Measurements from ENCODE around the gene UCHL1. TPM values are rescaled to one million over a fixed set of nuclear protein-coding genes. Genes with fewer than 3 reads are reported as not detected.
A peak's percentile ranks its signal among the peaks of the same experiment; 100 is the strongest.
"Not testable (repeated sequence)": the region's sequence is repeated elsewhere in the genome, so short reads cannot be mapped to it uniquely, and the experiment has no call there.

The UCHL1 gene
- total RNA-seq, 1 donor from 2014 or later, result 997 TPM

DNA sequence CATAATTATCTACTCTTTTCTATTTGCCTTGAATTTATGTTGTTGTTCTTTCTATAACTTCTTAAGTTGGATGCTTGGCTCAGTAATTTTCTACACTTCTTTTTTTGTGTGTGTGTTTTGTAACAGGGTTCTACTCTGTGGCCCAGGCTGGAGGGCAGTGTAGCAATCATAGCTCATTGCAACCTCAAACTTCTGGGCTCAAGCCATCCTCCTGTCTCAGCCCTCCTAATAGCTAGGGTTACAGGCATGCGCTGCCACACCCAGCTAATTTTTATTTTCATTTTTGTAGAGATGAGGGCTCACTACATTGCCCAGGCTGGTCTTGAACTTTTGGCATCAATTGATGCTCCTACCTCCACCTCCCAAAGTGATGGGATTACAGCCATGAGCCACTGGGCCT, 20.7 kb upstream of the UCHL1 start:
- no peak for DNase-seq (ENCODE audit: extremely low read depth, low read depth, low spot score)

DNA sequence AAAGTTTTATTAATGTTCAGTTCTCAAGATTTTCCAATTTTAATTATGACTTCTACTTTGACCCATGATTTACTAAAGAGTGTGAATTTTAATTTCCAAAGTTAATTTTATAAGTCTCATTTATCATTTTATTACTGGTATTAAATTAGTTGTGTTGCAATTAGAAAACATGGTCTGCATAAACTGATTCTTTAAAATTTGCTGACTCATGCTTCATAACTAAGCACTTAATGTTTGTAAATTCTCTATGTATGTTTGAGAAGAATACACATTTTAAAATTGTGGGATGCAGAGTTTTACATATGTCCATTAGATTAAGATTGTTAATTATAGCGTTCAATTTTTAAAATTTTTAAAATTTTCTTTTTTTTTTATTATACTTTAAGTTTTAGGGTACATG, 20.2 kb upstream of the UCHL1 start:
- no peak for DNase-seq (ENCODE audit: extremely low read depth, low read depth, low spot score)

DNA sequence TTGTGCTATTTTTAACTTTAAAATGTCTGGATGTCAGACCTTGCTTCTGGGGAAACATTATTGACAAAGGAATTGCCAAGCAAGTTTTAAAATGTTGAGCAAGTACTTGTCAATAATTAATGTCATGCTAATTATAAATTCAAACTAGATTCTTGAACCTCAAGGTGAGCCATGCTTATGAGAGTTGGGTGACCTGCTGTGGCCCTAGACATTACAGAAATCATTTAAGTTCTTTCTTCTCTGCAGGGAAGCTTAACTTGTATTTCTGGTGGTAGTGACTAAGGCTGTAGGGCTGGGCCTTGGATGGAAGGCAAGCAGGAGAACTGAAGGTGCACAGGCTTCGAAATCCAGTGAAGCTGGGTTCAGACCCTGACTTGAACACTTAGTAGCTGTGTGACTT, 14.8 kb upstream of the UCHL1 start:
- DNase-seq (ENCODE audit: extremely low read depth, low read depth, low spot score), result no peak

DNA sequence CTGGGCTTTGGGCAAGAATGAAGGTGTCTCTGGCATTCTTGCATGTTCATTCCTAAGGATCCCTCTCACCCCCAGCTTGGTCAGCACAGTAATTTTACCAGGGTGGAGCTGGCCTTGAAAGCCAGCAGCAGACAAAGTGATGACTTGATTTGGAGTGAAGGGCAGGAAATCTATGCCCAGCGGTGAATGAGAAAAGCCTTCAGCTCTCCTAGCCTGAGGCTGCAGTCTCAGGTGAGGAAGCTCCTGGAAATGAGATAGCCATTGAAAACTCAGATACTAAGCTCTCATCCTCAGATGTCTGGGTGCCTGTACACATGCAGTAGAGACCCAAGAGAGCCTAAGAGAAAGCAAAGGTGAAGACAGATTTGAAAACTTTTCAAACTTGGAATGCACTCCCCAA, 10.7 kb upstream of the UCHL1 start:
- DNase-seq (ENCODE audit: extremely low read depth, low read depth, low spot score), result no peak

DNA sequence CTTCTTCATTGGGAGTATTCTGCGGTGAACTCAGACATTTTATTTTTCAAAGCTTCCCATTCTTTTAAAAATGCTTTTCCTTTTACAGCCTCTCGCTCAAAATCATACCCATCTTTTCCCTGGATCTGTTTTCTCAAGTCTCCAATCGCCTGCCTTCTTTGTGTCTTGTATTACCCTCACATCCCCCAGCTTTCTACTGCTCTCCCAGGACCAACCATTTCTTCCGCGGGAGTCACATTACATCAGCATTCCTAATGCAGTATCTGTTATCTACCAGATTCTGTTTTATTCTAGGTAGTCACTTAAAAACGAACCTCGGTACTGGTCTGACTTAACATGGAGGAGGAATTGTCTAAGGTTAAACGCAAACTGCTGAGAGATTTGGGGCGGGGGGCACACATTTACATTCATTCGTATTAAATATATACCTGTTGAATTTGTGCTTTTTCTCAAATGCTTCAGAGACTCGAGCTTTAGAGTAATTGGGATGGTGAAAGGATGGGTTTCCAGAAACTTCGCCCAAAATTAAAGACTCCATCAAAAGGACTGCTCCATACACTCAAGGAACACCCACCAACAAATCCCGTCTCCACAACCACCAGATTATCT, 493 bp upstream of the UCHL1 start:
- no peak for DNase-seq (ENCODE audit: extremely low read depth, low read depth, low spot score)

DNA sequence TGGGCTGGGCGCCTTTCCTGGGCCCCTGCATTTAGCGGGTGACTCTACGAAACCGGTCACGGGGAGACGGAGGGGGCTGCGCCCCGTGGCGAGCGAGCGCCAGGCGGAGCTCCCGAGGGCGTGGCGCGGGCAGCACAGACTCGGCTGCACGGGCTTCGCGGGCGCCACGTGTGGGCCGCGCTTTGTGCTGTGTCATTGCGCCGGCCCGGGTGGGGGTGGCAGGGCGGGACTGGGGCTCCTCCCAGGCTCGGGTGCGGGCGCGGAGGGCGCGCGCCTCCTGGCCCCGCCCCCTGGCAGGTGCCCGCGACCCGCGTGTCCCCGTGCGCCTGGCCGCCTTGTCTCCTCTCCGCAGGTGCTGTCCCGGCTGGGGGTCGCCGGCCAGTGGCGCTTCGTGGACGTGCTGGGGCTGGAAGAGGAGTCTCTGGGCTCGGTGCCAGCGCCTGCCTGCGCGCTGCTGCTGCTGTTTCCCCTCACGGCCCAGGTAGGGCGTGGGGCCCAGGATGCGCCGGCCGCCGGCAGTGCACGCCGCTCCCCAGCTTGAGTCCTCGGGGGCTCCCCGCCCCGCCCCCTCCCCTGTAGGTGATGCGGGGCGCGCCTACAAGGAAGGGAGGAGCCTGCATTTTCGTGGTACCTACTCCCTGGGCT, 651 bp downstream of the UCHL1 start:
- no peak for DNase-seq (ENCODE audit: extremely low read depth, low read depth, low spot score)

DNA sequence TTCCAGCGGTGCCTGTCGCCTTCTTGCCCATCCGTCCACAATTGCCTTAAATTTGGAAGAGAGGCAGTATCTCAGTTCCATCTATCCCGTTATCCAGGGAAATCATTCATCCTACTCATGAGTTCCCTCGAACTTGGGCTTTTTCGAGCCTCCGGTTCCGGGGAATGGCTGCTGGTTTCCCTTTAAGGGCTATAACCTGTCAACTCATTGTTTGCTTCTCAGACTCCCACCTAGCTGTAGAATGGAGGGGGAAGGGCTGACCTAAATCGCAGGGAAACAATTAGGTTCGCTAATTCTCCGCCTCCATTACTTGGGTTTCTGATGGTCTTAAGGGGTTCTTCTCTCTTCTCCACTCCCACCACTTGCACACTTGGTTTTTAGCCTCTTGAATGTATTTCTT, 1.2 kb downstream of the UCHL1 start:
- DNase-seq (ENCODE audit: extremely low read depth, low read depth, low spot score), result no peak

DNA sequence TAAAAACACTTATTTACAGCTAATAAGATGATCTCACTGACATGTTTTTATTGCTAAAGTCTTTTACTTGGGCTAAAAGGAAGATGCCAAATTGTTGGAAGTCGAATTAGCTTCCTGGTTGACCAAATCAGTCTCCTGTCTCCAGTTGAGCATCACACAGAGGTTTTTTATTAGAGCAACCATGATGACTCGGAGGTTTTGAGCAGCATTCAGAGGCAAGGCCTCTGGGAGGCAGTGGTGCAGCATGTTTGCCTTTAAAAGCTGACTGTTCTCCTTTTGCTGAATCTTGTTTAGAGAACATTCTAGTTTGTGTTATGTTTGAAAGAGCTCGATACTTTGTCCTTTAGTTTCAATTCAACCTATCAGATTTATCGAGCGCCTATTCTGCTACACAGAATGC, 2.1 kb downstream of the UCHL1 start:
- DNase-seq (ENCODE audit: extremely low read depth, low read depth, low spot score), result no peak

DNA sequence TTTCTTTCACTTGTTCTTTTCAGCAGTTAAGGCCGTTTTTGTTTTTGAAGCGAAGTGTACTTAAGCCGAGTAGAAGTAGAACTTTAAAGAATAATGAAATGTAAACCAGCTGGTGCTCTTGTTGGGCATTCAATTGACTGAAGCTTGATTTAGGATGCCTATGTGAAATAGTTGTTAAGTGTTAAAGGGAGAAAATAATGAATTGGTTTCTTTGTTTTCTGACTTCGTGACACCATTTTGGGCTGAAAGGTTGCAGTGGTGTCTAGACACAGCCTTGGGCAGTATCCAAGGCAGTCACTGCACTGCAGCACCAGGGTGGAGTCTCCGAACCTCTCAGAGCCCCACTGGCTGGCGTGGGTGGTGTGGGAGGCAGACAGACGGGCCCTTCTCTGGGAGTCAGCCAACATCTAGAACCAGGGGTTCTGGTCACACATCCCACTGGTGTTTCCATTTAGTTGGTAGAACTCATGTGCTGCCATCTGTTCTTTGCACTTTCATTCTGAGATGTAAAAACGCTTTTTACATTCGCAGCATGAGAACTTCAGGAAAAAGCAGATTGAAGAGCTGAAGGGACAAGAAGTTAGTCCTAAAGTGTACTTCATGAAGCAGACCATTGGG, 3.5 kb downstream of the UCHL1 start:
- no peak for DNase-seq (ENCODE audit: extremely low read depth, low read depth, low spot score)

DNA sequence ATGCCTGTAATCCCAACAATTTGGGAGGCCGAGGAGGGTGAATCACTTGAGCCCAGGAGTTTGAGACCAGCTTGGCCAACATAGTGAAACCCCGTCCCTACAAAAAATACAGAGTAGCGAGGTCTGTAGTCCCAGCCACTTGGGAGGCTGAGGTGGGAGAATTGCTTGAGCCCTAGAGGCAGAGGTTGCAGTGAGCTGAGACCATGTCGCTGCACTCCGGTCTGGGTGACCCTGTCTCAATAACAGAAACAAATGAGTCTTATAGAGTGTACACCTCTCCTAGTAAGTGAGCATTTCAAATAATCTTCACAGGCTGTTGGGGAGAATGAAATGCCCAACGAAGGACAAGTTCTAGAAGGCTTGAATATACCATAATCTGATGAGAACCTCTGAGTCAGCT, 5.5 kb downstream of the UCHL1 start:
- no peak for DNase-seq (ENCODE audit: extremely low read depth, low read depth, low spot score)

DNA sequence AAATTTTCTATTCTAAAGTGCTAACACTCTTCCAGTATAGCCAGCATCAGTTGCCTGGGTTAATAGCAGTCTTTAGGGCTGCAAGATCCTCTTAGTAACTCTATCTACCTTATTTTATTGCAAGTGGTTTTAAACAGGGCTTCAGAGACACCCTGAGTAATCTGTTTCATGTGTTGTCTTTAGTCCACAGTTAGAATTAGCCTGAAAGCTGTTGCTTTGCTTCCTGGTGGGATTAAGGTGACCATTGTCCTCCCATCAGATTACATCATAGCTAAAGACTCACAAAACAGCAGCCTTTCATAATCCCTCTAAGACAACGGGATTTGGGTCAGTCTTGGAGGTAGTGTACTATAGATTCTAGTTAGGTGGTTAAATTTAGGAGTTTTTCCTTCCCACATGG, 7.5 kb downstream of the UCHL1 start:
- DNase-seq (ENCODE audit: extremely low read depth, low read depth, low spot score), result no peak

DNA sequence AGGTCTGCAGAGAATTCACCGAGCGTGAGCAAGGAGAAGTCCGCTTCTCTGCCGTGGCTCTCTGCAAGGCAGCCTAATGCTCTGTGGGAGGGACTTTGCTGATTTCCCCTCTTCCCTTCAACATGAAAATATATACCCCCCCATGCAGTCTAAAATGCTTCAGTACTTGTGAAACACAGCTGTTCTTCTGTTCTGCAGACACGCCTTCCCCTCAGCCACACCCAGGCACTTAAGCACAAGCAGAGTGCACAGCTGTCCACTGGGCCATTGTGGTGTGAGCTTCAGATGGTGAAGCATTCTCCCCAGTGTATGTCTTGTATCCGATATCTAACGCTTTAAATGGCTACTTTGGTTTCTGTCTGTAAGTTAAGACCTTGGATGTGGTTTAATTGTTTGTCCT, 11.3 kb downstream of the UCHL1 start:
- no peak for DNase-seq (ENCODE audit: extremely low read depth, low read depth, low spot score)

DNA sequence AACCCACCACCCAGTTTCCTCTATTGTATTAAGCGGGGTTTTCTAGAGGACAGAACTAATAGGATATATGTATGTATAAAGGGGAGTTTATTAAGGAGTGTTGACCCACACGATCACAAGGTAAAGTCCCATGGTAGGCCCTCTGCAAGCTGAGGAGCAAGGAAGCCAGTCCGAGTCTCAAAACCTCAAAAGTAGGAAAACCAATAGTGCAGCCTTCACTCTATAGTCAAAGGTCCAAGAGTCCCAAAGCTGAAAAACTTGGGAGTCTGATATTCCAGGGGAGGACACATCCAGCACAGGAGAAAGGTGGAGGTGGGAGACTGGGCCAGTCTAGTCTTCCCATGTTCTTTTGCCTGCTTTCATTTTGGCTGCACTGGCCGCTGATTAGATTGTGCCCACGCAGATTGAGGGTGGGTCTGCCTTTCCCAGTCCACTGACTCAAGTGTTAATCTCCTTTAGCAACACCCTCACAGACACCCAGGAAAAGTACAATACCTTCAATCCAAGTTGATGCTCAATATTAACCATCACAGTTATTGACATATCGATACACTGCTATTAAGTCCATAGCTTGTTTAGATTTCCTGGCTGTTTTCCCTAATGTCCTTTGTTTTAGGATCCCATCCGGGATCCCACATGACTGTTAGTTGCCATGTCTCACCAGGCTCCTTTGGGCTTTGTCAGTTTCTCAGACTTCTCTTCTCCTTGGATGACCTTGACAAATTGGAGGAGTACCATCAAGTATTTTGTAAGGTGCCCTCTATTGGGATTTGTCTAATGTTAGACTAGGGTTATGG, 12.2 kb downstream of the UCHL1 start:
- no peak for DNase-seq (ENCODE audit: extremely low read depth, low read depth, low spot score)

DNA sequence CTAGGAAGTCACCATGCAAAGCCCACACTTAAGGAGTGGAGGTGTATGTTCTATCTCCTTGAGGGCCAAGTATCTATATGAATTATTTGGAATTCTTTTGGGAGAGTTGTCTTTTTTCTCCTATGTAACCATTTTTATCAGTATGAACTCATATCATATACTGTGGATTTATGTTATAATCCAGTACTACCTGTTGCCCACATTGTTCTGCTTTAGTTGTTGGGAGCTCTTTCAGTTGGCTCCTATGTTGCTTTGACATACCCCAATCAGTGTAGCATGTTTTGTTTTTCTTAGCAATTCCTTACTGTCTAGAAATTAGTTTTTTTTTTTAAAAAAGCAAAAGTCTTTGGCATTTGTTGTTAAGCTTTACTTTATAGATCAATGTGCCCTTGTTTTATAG, 13.0 kb downstream of the UCHL1 start:
- DNase-seq (ENCODE audit: extremely low read depth, low read depth, low spot score), result no peak

DNA sequence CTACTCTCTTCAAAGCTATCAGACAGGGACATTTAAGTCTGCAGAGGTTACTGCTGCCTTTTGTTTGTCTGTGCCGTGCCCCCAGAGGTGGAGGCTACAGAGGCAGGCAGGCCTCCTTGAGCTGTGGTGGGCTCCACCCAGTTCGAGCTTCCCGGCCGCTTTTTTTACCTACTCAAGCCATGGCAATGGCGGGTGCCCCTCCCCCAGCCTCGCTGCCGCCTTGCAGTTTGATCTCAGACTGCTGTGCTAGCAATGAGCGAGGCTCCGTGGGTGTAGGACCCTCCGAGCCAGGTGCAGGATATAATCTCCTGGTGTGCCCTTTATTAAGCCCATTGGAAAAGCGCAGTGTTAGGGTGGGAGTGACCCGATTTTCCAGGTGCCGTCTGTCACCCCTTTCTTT, 19.2 kb downstream of the UCHL1 start:
- not testable (repeated sequence) for DNase-seq (ENCODE audit: extremely low read depth, low read depth, low spot score)

DNA sequence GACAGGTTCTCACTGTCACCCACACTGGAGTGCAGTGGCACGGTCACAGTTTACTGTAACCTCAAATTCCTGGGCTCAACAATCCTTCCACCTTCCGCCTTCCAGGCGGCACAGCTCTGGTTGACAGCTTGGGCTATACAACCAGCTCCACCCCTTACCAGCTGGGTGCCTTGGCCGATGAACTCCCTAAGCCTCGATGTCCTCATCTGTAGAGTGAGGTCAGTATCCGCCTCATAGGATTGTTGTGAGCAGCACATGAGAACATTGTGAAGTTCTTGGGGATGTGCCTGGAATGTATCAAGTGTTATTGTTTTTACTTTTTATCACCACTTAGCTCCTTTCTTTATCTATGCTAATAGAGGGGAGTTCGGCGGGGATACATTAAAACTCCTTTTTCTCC, 23.3 kb downstream of the UCHL1 start:
- DNase-seq (ENCODE audit: extremely low read depth, low read depth, low spot score), result no peak

DNA sequence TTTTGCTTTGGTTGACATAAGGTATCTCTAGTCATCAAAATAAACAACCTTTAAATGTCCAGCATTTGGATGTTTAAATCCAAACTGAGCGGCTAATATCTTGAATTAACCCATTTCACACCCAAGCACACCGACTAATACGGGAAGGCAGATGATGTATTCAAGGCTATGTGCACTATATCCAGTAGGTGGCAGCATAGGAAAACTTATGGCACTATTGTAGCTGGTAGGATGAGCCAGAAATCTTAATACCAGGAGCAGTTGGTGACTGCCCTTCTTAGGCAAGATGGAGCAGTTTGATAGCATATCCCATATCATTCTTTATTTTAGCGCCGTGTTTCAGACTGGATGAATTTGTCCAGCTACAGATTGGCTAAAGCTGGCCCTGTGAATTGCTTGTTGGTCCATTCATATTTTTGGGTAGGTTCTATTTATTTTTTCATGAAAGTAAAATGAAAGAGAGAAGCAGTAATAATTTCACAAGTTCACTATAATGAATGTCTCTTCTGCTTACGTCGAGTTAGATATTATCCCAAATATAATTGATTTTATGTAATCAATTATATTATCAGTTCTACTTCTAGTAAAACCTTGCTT, 24.4 kb downstream of the UCHL1 start:
- peak; percentile 78 for DNase-seq (ENCODE audit: extremely low read depth, low read depth, low spot score)

DNA sequence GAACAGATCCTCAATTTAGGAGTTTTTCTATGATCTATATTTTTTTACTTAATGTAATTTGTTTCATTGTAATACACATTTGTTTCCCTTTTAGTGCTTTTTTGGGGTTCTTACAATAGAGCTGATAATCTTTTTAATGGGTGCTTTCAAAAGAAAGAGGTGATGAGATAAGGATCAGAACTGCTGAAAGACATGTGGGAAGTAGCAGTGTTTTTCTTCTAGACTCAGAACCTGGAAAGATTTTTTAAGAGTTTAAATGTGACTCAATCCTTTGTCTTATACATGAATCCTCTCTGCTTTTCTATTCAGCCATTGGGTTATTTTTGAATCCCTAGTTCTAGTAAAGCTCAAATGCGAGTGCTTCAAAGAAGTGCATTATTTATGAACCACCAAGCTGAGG, 25.6 kb downstream of the UCHL1 start:
- no peak for DNase-seq (ENCODE audit: extremely low read depth, low read depth, low spot score)

DNA sequence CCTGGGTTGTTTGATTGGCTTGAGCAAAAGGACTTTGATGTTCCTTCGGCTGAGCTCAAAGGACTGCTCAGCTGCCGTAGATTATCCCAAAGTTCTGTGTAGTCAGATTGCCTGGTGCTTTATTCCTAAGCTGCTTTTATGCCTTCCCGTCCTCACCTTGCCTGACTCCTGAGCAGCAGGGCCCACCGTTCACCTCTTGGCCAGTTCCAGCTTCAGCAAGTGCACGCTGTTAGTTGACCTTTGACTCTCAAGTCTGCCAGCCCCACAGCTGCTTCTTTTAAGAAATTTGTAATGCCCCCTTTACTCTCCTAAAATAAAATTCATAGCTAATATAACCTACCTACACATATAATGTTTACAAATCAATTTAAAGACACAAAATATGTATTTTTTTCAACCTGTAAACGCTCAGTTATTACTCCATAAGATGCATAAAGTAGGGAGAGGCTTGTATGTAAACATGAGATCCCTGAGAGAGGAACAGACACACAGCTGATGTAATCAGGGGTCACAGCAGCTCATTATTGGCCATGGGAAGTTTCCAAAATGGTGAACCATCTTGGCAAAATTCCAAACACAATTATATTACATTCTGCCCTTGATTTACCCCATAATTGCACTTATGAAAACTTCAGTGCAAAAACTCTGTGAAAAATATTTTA, 28.6 kb downstream of the UCHL1 start:
- DNase-seq (ENCODE audit: extremely low read depth, low read depth, low spot score), result no peak

DNA sequence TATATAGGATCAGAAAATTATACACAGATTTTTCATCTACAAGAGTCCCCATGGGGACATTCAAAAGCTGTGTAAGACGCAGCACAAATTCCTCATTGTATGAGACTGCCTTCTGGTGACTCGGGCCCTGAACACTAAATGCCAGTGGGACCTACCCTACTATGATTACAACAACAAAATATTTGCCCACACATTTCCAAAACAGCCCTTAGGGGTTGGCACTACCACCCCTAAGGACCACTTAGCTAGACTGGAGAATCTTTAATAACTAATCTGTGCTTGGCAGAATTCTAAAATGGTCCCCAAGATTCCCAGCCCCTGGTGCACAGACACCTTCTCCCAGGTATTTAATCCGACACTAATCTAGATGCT, 29.1 kb downstream of the UCHL1 start:
- DNase-seq (ENCODE audit: extremely low read depth, low read depth, low spot score), result no peak

DNA sequence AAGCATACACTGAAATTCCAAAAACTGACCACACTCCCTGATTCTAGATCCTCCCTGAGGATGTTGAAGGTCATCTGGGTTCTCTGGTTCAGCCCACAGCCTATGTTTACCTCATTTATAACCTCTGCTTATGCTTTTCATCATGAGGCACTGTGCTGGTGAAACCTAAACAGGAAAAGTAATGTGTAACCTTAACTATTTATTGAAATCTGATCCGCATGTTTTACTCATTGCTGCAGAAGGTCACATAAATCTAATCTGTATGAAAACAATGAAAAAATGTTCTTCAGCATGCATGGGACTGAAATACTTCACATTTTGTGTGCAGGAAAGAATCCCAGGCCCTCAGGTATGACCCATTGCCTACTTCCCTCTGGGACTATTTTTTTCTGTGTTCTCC, 30.3 kb downstream of the UCHL1 start:
- no peak for DNase-seq (ENCODE audit: extremely low read depth, low read depth, low spot score)

Data from glomerular endothelial cell (primary cell).